ENCODE data around the gene PCED1B. TPM values are rescaled to one million over a fixed set of nuclear protein-coding genes. Genes with fewer than 3 reads are reported as not detected.
A peak's percentile ranks its signal among the peaks of the same experiment; 100 is the strongest.

Gene PCED1B
- total and polyA plus RNA-seq, 2 experiments from 2014 or later = 5.1 to 6.6 TPM

DNA sequence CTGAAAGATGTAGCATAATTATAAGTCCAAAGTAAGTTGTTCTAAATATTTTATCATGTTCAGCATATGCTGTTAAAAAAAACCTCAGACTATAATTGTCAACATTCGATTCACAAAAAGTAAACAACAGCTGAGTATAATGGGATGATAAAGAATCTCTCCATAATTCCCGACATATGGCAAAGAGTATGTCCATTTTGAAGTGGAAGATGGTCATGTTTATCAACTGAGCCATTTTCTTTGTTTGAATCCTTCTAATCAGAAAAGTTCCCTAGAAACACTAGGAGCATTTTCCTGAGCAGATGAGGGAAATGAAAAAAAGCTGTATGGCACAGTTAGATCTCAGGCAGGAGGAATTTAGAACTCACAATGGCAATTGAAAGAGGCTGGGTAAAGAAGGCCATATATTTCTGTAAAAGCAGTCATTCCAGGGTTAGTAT, 192.4 kb downstream of the PCED1B start:
- Histone ChIP-seq H3K79me2 (replicated peaks; ENCODE audit: insufficient read depth) (no peaks in the 10 kb centered on the region), H3K27me3 (ENCODE audit: insufficient read depth) (no peaks in the 10 kb centered on the region), H3K4me3 (no peak overlapping the region), H3K27ac (ENCODE audit: low read depth) (no peak overlapping the region), H3K9me2 (ENCODE audit: insufficient read depth) (0 out of 2 replicates have a peak, but pooled peaks cover 3% of the 10 kb centered on the region), H3F3A (replicated peaks; ENCODE audit: low read depth) (no peaks in the 10 kb centered on the region), H3K4me2 (no peak overlapping the region), H4K20me1 (replicated peaks; ENCODE audit: insufficient read depth) (no peaks in the 10 kb centered on the region), H2AFZ (peak overlapping the region; percentile 75; the same call in 1 of the 2 replicates), H3K4me1 (ENCODE audit: insufficient read depth) (no peaks in the 10 kb centered on the region), H3K36me3 (ENCODE audit: insufficient read depth) (no peaks in the 10 kb centered on the region)
- TF ChIP-seq CREB1 (CRISPR knock-in tag; IDR thresholded peaks at IDR 0.05; ENCODE audit: low read depth) (no peak), ZNF331 (CRISPR knock-in tag; IDR thresholded peaks at IDR 0.05; ENCODE audit: low read depth) (no peak), EZH2 (IDR thresholded peaks at IDR 0.05; ENCODE audit: low read depth, unreplicated experiment) (no peak), ZNF114 (CRISPR knock-in tag; IDR thresholded peaks at IDR 0.05) (no peak), JUNB (IDR thresholded peaks at IDR 0.05; ENCODE audit: unreplicated experiment) (no peak), POLR2AphosphoS5 (IDR thresholded peaks at IDR 0.05; ENCODE audit: low read depth) (no peak), EZH2phosphoT487 (IDR thresholded peaks at IDR 0.05; ENCODE audit: unreplicated experiment) (no peak), NANOG (IDR thresholded peaks at IDR 0.05; ENCODE audit: borderline replicate concordance) (no peak), STAT1 (IDR thresholded peaks at IDR 0.05; ENCODE audit: unreplicated experiment) (no peak)
- TF ChIP-seq, protein P1, sequence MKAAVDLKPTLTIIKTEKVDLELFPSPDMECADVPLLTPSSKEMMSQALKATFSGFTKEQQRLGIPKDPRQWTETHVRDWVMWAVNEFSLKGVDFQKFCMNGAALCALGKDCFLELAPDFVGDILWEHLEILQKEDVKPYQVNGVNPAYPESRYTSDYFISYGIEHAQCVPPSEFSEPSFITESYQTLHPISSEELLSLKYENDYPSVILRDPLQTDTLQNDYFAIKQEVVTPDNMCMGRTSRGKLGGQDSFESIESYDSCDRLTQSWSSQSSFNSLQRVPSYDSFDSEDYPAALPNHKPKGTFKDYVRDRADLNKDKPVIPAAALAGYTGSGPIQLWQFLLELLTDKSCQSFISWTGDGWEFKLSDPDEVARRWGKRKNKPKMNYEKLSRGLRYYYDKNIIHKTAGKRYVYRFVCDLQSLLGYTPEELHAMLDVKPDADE (IDR thresholded peaks at IDR 0.05) = no peak
- TF ChIP-seq, protein P2, sequence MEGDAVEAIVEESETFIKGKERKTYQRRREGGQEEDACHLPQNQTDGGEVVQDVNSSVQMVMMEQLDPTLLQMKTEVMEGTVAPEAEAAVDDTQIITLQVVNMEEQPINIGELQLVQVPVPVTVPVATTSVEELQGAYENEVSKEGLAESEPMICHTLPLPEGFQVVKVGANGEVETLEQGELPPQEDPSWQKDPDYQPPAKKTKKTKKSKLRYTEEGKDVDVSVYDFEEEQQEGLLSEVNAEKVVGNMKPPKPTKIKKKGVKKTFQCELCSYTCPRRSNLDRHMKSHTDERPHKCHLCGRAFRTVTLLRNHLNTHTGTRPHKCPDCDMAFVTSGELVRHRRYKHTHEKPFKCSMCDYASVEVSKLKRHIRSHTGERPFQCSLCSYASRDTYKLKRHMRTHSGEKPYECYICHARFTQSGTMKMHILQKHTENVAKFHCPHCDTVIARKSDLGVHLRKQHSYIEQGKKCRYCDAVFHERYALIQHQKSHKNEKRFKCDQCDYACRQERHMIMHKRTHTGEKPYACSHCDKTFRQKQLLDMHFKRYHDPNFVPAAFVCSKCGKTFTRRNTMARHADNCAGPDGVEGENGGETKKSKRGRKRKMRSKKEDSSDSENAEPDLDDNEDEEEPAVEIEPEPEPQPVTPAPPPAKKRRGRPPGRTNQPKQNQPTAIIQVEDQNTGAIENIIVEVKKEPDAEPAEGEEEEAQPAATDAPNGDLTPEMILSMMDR (conservative IDR thresholded peaks at IDR 0.05; ENCODE audit: low read depth in 2 of 2) = no peak
- TF ChIP-seq, protein P3, sequence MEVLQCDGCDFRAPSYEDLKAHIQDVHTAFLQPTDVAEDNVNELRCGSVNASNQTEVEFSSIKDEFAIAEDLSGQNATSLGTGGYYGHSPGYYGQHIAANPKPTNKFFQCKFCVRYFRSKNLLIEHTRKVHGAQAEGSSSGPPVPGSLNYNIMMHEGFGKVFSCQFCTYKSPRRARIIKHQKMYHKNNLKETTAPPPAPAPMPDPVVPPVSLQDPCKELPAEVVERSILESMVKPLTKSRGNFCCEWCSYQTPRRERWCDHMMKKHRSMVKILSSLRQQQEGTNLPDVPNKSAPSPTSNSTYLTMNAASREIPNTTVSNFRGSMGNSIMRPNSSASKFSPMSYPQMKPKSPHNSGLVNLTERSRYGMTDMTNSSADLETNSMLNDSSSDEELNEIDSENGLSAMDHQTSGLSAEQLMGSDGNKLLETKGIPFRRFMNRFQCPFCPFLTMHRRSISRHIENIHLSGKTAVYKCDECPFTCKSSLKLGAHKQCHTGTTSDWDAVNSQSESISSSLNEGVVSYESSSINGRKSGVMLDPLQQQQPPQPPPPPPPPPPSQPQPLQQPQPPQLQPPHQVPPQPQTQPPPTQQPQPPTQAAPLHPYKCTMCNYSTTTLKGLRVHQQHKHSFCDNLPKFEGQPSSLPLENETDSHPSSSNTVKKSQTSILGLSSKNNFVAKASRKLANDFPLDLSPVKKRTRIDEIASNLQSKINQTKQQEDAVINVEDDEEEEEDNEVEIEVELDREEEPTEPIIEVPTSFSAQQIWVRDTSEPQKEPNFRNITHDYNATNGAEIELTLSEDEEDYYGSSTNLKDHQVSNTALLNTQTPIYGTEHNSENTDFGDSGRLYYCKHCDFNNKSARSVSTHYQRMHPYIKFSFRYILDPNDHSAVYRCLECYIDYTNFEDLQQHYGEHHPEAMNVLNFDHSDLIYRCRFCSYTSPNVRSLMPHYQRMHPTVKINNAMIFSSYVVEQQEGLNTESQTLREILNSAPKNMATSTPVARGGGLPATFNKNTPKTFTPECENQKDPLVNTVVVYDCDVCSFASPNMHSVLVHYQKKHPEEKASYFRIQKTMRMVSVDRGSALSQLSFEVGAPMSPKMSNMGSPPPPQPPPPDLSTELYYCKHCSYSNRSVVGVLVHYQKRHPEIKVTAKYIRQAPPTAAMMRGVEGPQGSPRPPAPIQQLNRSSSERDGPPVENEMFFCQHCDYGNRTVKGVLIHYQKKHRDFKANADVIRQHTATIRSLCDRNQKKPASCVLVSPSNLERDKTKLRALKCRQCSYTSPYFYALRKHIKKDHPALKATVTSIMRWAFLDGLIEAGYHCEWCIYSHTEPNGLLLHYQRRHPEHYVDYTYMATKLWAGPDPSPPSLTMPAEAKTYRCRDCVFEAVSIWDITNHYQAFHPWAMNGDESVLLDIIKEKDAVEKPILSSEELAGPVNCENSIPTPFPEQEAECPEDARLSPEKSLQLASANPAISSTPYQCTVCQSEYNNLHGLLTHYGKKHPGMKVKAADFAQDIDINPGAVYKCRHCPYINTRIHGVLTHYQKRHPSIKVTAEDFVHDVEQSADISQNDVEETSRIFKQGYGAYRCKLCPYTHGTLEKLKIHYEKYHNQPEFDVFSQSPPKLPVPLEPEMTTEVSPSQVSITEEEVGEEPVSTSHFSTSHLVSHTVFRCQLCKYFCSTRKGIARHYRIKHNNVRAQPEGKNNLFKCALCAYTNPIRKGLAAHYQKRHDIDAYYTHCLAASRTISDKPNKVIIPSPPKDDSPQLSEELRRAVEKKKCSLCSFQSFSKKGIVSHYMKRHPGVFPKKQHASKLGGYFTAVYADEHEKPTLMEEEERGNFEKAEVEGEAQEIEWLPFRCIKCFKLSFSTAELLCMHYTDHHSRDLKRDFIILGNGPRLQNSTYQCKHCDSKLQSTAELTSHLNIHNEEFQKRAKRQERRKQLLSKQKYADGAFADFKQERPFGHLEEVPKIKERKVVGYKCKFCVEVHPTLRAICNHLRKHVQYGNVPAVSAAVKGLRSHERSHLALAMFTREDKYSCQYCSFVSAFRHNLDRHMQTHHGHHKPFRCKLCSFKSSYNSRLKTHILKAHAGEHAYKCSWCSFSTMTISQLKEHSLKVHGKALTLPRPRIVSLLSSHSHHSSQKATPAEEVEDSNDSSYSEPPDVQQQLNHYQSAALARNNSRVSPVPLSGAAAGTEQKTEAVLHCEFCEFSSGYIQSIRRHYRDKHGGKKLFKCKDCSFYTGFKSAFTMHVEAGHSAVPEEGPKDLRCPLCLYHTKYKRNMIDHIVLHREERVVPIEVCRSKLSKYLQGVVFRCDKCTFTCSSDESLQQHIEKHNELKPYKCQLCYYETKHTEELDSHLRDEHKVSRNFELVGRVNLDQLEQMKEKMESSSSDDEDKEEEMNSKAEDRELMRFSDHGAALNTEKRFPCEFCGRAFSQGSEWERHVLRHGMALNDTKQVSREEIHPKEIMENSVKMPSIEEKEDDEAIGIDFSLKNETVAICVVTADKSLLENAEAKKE (CRISPR knock-in tag; IDR thresholded peaks at IDR 0.05) = no peak
- TF ChIP-seq, protein P4, sequence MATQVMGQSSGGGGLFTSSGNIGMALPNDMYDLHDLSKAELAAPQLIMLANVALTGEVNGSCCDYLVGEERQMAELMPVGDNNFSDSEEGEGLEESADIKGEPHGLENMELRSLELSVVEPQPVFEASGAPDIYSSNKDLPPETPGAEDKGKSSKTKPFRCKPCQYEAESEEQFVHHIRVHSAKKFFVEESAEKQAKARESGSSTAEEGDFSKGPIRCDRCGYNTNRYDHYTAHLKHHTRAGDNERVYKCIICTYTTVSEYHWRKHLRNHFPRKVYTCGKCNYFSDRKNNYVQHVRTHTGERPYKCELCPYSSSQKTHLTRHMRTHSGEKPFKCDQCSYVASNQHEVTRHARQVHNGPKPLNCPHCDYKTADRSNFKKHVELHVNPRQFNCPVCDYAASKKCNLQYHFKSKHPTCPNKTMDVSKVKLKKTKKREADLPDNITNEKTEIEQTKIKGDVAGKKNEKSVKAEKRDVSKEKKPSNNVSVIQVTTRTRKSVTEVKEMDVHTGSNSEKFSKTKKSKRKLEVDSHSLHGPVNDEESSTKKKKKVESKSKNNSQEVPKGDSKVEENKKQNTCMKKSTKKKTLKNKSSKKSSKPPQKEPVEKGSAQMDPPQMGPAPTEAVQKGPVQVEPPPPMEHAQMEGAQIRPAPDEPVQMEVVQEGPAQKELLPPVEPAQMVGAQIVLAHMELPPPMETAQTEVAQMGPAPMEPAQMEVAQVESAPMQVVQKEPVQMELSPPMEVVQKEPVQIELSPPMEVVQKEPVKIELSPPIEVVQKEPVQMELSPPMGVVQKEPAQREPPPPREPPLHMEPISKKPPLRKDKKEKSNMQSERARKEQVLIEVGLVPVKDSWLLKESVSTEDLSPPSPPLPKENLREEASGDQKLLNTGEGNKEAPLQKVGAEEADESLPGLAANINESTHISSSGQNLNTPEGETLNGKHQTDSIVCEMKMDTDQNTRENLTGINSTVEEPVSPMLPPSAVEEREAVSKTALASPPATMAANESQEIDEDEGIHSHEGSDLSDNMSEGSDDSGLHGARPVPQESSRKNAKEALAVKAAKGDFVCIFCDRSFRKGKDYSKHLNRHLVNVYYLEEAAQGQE (IDR thresholded peaks at IDR 0.05; ENCODE audit: unreplicated experiment) = no peak
- no peak overlapping the region for H3K4me3 Mint-ChIP-seq
- peaks cover 6% of the 10 kb centered on the region; the same call in 1 of the 3 replicates for H3K4me1 Mint-ChIP-seq
- no peak for ATAC-seq
- H3K27ac Mint-ChIP-seq = no peak overlapping the region
- DNase-seq (ENCODE audit: low spot score) = no peak
- no peaks in the 10 kb centered on the region for H3K36me3 Mint-ChIP-seq (ENCODE audit: low read depth)
- H3K27me3 Mint-ChIP-seq (ENCODE audit: insufficient read depth, low read depth, poor library complexity) = no peaks in the 10 kb centered on the region
- no peaks in the 10 kb centered on the region for H3K9me3 Mint-ChIP-seq

Data from GM23338 (cell line).